ENCODE data around the gene ISCU.

GRCh38 chr12:108561852-108562347 lies 496 bp upstream of the ISCU start:
- TF ChIP-seq EP300 (IDR thresholded peaks at IDR 0.05; ENCODE audit: low read depth) (no peak), POLR2A (IDR thresholded peaks at IDR 0.05) (no peak), POLR2AphosphoS5 (IDR thresholded peaks at IDR 0.05) (no peak), CTCF (IDR thresholded peaks at IDR 0.05) (no peak)
